Endothelial cell of umbilical vein (primary cell): ENCODE results near the gene CDC14B. TPM values are rescaled to one million over a fixed set of nuclear protein-coding genes. Genes with fewer than 3 reads are reported as not detected.

Experiments
- BruUV-seq: library from RNA; stranded (reverse); fragments of 400-500 nt; replicated peaks from 2 replicates; lab custom pipeline; 2021; lab: Mats Ljungman, UMichigan
- CTCF ChIA-PET: fragments of 300-600, 350-600 bp; sonication (Branson Sonifier 250); formaldehyde crosslinking; loops from one replicate; lab custom pipeline; 2021; ENCODE audit warnings: antibody characterized with exemption, inconsistent platforms; lab: Charles Lee
- POLR2A ChIA-PET: fragments of 300-600, 350-600 bp; sonication (Branson Sonifier 250); formaldehyde crosslinking; loops from one replicate; lab custom pipeline; 2021; ENCODE audit warnings: antibody characterized with exemption, inconsistent platforms; lab: Charles Lee
- DNase-seq: peaks from one replicate; pipeline ENCODE4 v3.0.0-alpha.2; 2011; ENCODE audit warnings: low read depth, low spot score
- FAIRE-seq: peaks from 2 replicates; lab custom pipeline; 2011; peaks lifted over from hg19 to GRCh38; lab: Jason Lieb, UNC
- H2AFZ ChIP-seq: 2 replicates; pipeline ENCODE4 v1.6.0; 2012; ENCODE audit warnings: low read depth, low read length, control low read depth, inconsistent platforms
- H3K27ac ChIP-seq: 2 replicates; pipeline ENCODE4 v1.5.1; 2011; ENCODE audit warnings: low read depth, mild to moderate bottlenecking, control low read depth, low read length, moderate library complexity; ENCODE audit not compliant: insufficient read depth
- H3K27me3 ChIP-seq, 2 experiments: 2 replicates each; pipeline versions ENCODE4 v1.6.0 to v1.6.1; 2011; ENCODE audit warnings: low read length in 2 of 2, mixed read lengths in 1 of 2; ENCODE audit not compliant: control insufficient read depth in 2 of 2, insufficient read depth in 2 of 2
- H3K36me3 ChIP-seq, 2 experiments: 2 replicates in 1 of 2; 3 replicates in 1 of 2; pipeline ENCODE4 v1.5.1; 2011; ENCODE audit warnings: low read length in 2 of 2, mild to moderate bottlenecking in 1 of 2, moderate library complexity in 1 of 2; ENCODE audit not compliant: control insufficient read depth in 2 of 2, insufficient read depth in 2 of 2; ENCODE audit errors: extremely low read depth in 1 of 2
- H3K4me1 ChIP-seq: 3 replicates; pipeline ENCODE4 v1.5.1; 2011; ENCODE audit warnings: mild to moderate bottlenecking, low read length; ENCODE audit not compliant: control insufficient read depth, insufficient read depth; ENCODE audit errors: extremely low read depth
- H3K4me2 ChIP-seq: 2 replicates; pipeline ENCODE4 v1.6.1; 2011; ENCODE audit warnings: low read length, control low read depth, mixed read lengths; ENCODE audit not compliant: insufficient read depth
- H3K4me3 ChIP-seq, 3 experiments: fragments of 200-600 bp in 1 of 3; sonication (generic), shearing (Covaris generic) in 1 of 3; replicated peaks in 1 of 3; 2 replicates each; pipeline ENCODE4 v1.5.1; 2011 to 2016; ENCODE audit warnings: control low read depth in 3 of 3, low read length in 3 of 3, mild to moderate bottlenecking in 2 of 3, inconsistent platforms in 1 of 3, low read depth in 1 of 3, moderate library complexity in 1 of 3; ENCODE audit not compliant: insufficient read depth in 1 of 3
- H3K79me2 ChIP-seq: 2 replicates; pipeline ENCODE4 v1.6.0; 2012; ENCODE audit warnings: low read length, inconsistent platforms; ENCODE audit not compliant: control insufficient read depth, insufficient read depth
- H3K9ac ChIP-seq: replicated peaks from 2 replicates; pipeline ENCODE3; 2011; ENCODE audit warnings: low read length, control low read depth; ENCODE audit not compliant: insufficient read depth; ENCODE audit errors: extremely low read depth
- H3K9me1 ChIP-seq: replicated peaks from 3 replicates; pipeline ENCODE4 v1.6.0; 2011; ENCODE audit warnings: mild to moderate bottlenecking, low read length; ENCODE audit not compliant: control insufficient read depth, insufficient read depth; ENCODE audit errors: extremely low read depth
- H3K9me3 ChIP-seq: replicated peaks from 2 replicates; pipeline ENCODE4 v1.5.1; 2012; ENCODE audit warnings: low read length, inconsistent platforms; ENCODE audit not compliant: control insufficient read depth, insufficient read depth
- H4K20me1 ChIP-seq: replicated peaks from 2 replicates; pipeline ENCODE3; 2011; ENCODE audit warnings: mild to moderate bottlenecking, low read length; ENCODE audit not compliant: control insufficient read depth, insufficient read depth; ENCODE audit errors: extremely low read depth
- EZH2 ChIP-seq: IDR thresholded peaks from 2 replicates; pipeline ENCODE4 v1.6.1; 2012; ENCODE audit warnings: borderline replicate concordance, low read depth, mild to moderate bottlenecking, moderate library complexity, low read length, inconsistent platforms; ENCODE audit not compliant: severe bottlenecking
- FOS ChIP-seq: IDR thresholded peaks from 2 replicates; pipeline ENCODE4 v1.6.1; 2011; ENCODE audit warnings: mild to moderate bottlenecking, low read length, moderate library complexity, borderline replicate concordance; ENCODE audit not compliant: insufficient read depth
- GATA2 ChIP-seq: IDR thresholded peaks from 2 replicates; pipeline ENCODE4 v1.7.0; 2011; ENCODE audit warnings: low read depth, mild to moderate bottlenecking, moderate library complexity, mixed read lengths, low read length; ENCODE audit not compliant: insufficient read length, insufficient read depth
- JUN ChIP-seq: IDR thresholded peaks from 2 replicates; pipeline ENCODE4 v1.6.1; 2011; ENCODE audit warnings: borderline replicate concordance, low read depth; ENCODE audit not compliant: insufficient read length, insufficient read depth
- MAX ChIP-seq: IDR thresholded peaks from 2 replicates; pipeline ENCODE4 v1.6.1; 2011; ENCODE audit not compliant: insufficient read depth, insufficient read length
- MYC ChIP-seq: IDR thresholded peaks from one replicate; pipeline ENCODE4 v1.6.1; 2011; ENCODE audit warnings: mild to moderate bottlenecking, low read depth, low read length
- POLR2A ChIP-seq: IDR thresholded peaks from 2 replicates; pipeline ENCODE4 v1.6.1; 2012; ENCODE audit warnings: low read depth, mild to moderate bottlenecking, control low read depth, low read length
- dilution Hi-C: fragments of 300-500 bp; cut with MboI; formaldehyde crosslinking; loops from one replicate; pipeline ENCODE4 v1.15.0; 2019; ENCODE audit warnings: low sequenced_read_pairs; ENCODE audit not compliant: extremely low pct_ligation_motif_present
- intact Hi-C: fragments of 100-400 bp; cut with micrococcal nuclease; formaldehyde crosslinking; loops from one replicate; pipeline ENCODE4 v1.10.0; 2022
- polyA plus RNA-seq, 4 experiments: library from polyadenylated mRNA; depleted of rRNA in 3 of 4; stranded (reverse) in 3 of 4; unstranded in 1 of 4; fragments of >200 nt; gene quantifications; 2 replicates each; pipeline versions ENCODE4 v1.2.1 to v1.2.3, GENCODE V29; 2011 to 2012; ENCODE audit warnings: missing spikeins in 1 of 4
- total RNA-seq: library from RNA; stranded (reverse); gene quantifications from 2 replicates; pipeline ENCODE4 v1.2.3, GENCODE V29; 2021
- TF ChIP-seq, protein P1 (sequence below), 2 donors: IDR thresholded peaks; 1 replicate in 1 of 2; 2 replicates in 1 of 2; pipeline ENCODE4 v1.5.1; 2011; ENCODE audit warnings: low read length in 2 of 2, mild to moderate bottlenecking in 2 of 2, moderate library complexity in 2 of 2, control low read depth in 1 of 2, inconsistent platforms in 1 of 2, low read depth in 1 of 2; ENCODE audit not compliant: insufficient read depth in 1 of 2; ENCODE audit errors: extremely low read depth in 1 of 2

Gene CDC14B
- total and polyA plus RNA-seq, 2 donors (not counting 3 experiments of a cell fraction or from before 2014, with no cell fraction given) = 0.39 to 0.93 TPM

DNA sequence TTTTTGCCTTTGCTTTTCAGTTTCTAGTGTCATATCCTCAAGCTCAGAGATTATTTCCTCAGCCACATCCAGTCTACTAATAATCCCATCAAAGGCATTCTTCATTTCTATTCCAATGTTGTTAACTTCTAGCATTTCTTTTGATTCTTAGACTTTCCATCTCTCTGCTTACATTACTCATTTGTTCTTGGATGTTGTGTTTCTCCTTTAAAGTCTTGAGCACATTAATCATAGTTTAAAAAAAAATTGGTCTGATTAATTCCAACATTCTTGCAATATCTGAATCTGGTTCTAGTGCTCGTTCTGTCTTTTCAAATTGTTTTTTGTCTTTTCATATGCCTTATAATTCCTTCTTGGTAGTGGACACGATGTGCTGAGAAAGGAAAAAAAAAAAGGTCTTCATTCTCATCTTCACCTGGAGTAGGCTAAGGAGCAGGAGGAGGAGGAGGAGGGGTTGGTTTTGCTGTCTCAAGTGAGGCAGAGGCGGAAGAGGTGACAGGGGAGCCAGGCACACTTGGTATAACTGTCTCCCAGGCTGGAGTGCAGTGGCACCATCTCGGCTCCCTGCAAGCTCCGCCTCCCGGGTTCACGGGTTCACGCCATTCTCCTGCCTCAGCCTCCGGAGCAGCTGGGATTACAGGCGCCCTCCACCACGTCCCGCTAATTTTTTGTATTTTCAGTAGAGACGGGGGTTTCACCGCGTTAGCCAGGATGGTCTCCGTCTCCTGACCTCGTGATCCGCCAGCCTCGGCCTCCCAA is 19.1 kb upstream of the CDC14B start:
- POLR2A ChIA-PET = no interaction called here
- H3K36me3 ChIP-seq = peaks cover 0 to 2% of the 10 kb centered on the region in 2 experiments
- BruUV-seq = no TSS peak
- no peak overlapping the region for H2AFZ ChIP-seq
- intact Hi-C loops (no loop called here), dilution Hi-C loops (no loop called here)
- no peaks in the 10 kb centered on the region for H3K79me2 ChIP-seq
- H3K4me1 ChIP-seq = no peaks in the 10 kb centered on the region
- no peak overlapping the region for H3K4me3 ChIP-seq
- CTCF ChIA-PET = no interaction called here
- H3K27me3 ChIP-seq = no peaks in the 10 kb centered on the region
- no peaks in the 10 kb centered on the region for H3K9me3 ChIP-seq
- no peak overlapping the region for H3K9ac ChIP-seq
- no peaks in the 10 kb centered on the region for H3K9me1 ChIP-seq
- no peaks in the 10 kb centered on the region for H4K20me1 ChIP-seq
- DNase-seq (no peak), FAIRE-seq (no peak)
- no peak overlapping the region for H3K27ac ChIP-seq
- TF ChIP-seq FOS (no peak), MYC (no peak), POLR2A (no peak), JUN (no peak), GATA2 (no peak), MAX (no peak), EZH2 (no peak)
- TF ChIP-seq, protein P1, sequence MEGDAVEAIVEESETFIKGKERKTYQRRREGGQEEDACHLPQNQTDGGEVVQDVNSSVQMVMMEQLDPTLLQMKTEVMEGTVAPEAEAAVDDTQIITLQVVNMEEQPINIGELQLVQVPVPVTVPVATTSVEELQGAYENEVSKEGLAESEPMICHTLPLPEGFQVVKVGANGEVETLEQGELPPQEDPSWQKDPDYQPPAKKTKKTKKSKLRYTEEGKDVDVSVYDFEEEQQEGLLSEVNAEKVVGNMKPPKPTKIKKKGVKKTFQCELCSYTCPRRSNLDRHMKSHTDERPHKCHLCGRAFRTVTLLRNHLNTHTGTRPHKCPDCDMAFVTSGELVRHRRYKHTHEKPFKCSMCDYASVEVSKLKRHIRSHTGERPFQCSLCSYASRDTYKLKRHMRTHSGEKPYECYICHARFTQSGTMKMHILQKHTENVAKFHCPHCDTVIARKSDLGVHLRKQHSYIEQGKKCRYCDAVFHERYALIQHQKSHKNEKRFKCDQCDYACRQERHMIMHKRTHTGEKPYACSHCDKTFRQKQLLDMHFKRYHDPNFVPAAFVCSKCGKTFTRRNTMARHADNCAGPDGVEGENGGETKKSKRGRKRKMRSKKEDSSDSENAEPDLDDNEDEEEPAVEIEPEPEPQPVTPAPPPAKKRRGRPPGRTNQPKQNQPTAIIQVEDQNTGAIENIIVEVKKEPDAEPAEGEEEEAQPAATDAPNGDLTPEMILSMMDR (IDR thresholded peaks at IDR 0.05; ENCODE audit: extremely low read depth in 1 of 2, insufficient read depth in 1 of 2, low read depth in 1 of 2, low read length in 2 of 2) = no peak
- H3K4me2 ChIP-seq = no peak overlapping the region
